DND-41 (cell line): ENCODE results near the gene EXOG.

Experiments used
- ATAC-seq: fragments of 200-7000 bp; cut with Tn5 transposase; 3 replicates; pipeline ENCODE4 v1.9.1; 2021; ENCODE audit warnings: low read depth; ENCODE audit not compliant: insufficient read depth
- DNase-seq: peaks from one replicate; pipeline ENCODE4 v3.0.0-alpha.2; 2020
- H2AFZ ChIP-seq: 2 replicates; pipeline ENCODE4 v1.6.0; 2012; ENCODE audit warnings: low read depth, low read length
- H3K27ac ChIP-seq: 2 replicates; pipeline ENCODE4 v1.5.1; 2012; ENCODE audit warnings: low read length, inconsistent platforms
- H3K27me3 ChIP-seq: fragments of 200-600 bp; sonication (generic); 2 replicates; pipeline ENCODE4 v1.6.0; 2012; ENCODE audit warnings: low read length, mild to moderate bottlenecking, inconsistent platforms; ENCODE audit not compliant: insufficient read depth, poor library complexity
- H3K36me3 ChIP-seq: 2 replicates; pipeline ENCODE4 v1.5.1; 2012; ENCODE audit warnings: low read length, inconsistent platforms; ENCODE audit not compliant: insufficient read depth
- H3K4me1 ChIP-seq: 2 replicates; pipeline ENCODE4 v1.5.1; 2012; ENCODE audit warnings: mild to moderate bottlenecking, low read length; ENCODE audit not compliant: insufficient read depth
- H3K4me2 ChIP-seq: 2 replicates; pipeline ENCODE4 v1.6.0; 2012; ENCODE audit warnings: mild to moderate bottlenecking, moderate library complexity, low read length, inconsistent platforms; ENCODE audit not compliant: insufficient read depth
- H3K4me3 ChIP-seq, 2 experiments: fragments of 200-600 bp in 1 of 2; shearing (Covaris generic) in 1 of 2; 2 replicates each; pipeline ENCODE4 v1.5.1; 2012 to 2016; ENCODE audit warnings: inconsistent platforms in 2 of 2, low read length in 2 of 2, mild to moderate bottlenecking in 2 of 2, low read depth in 1 of 2, moderate library complexity in 1 of 2
- H3K79me2 ChIP-seq: 2 replicates; pipeline ENCODE4 v1.6.0; 2012; ENCODE audit warnings: low read length, inconsistent platforms; ENCODE audit not compliant: insufficient read depth
- H3K9ac ChIP-seq: 2 replicates; pipeline ENCODE4 v1.6.0; 2012; ENCODE audit warnings: low read depth, mild to moderate bottlenecking, inconsistent platforms, low read length, moderate library complexity
- H3K9me3 ChIP-seq: 2 replicates; pipeline ENCODE4 v1.5.1; 2012; ENCODE audit warnings: low read length, moderate library complexity, mild to moderate bottlenecking, inconsistent platforms; ENCODE audit not compliant: insufficient read depth, severe bottlenecking
- H4K20me1 ChIP-seq: 2 replicates; pipeline ENCODE4 v1.6.0; 2012; ENCODE audit warnings: low read length; ENCODE audit not compliant: insufficient read depth
- EZH2 ChIP-seq: IDR thresholded peaks from 3 replicates; pipeline ENCODE4 v1.6.1; 2012; ENCODE audit warnings: borderline replicate concordance, low read depth, mild to moderate bottlenecking, moderate library complexity, low read length, inconsistent platforms; ENCODE audit not compliant: severe bottlenecking
- TF ChIP-seq, protein P1 (sequence below): IDR thresholded peaks from 2 replicates; pipeline ENCODE4 v1.5.1; 2012; ENCODE audit warnings: borderline replicate concordance, low read length, moderate library complexity, mild to moderate bottlenecking; ENCODE audit not compliant: poor library complexity, severe bottlenecking; ENCODE audit errors: extremely low read depth

The EXOG gene

GRCh38 chr3:38563070-38563885 lies 67.1 kb downstream of the EXOG start:
- Histone ChIP-seq H3K4me3 (no peak overlapping the region), H3K4me2 (no peak overlapping the region), H3K27me3 (no peaks in the 10 kb centered on the region), H3K27ac (no peak overlapping the region), H3K4me1 (no peaks in the 10 kb centered on the region), H3K9ac (no peak overlapping the region), H3K36me3 (no peaks in the 10 kb centered on the region), H3K79me2 (no peaks in the 10 kb centered on the region), H3K9me3 (no peaks in the 10 kb centered on the region), H4K20me1 (no peaks in the 10 kb centered on the region; the same call in 1 of the 2 replicates), H2AFZ (no peak overlapping the region)
- ATAC-seq, result no peak
- no peak for DNase-seq
- TF ChIP-seq, protein P1, sequence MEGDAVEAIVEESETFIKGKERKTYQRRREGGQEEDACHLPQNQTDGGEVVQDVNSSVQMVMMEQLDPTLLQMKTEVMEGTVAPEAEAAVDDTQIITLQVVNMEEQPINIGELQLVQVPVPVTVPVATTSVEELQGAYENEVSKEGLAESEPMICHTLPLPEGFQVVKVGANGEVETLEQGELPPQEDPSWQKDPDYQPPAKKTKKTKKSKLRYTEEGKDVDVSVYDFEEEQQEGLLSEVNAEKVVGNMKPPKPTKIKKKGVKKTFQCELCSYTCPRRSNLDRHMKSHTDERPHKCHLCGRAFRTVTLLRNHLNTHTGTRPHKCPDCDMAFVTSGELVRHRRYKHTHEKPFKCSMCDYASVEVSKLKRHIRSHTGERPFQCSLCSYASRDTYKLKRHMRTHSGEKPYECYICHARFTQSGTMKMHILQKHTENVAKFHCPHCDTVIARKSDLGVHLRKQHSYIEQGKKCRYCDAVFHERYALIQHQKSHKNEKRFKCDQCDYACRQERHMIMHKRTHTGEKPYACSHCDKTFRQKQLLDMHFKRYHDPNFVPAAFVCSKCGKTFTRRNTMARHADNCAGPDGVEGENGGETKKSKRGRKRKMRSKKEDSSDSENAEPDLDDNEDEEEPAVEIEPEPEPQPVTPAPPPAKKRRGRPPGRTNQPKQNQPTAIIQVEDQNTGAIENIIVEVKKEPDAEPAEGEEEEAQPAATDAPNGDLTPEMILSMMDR, result no peak
- no peak for TF ChIP-seq EZH2

- no peaks in the 10 kb centered on the region; the same call in 1 of the 2 replicates for H4K20me1 ChIP-seq
- no peak for DNase-seq
- no peaks in the 10 kb centered on the region for H3K9me3 ChIP-seq
- TF ChIP-seq EZH2, result no peak
- no peaks in the 10 kb centered on the region for H3K27me3 ChIP-seq
- no peak overlapping the region for H3K4me3 ChIP-seq
- H3K36me3 ChIP-seq, result no peaks in the 10 kb centered on the region
- no peak overlapping the region for H3K27ac ChIP-seq
- H3K79me2 ChIP-seq, result no peaks in the 10 kb centered on the region
- no peak overlapping the region for H2AFZ ChIP-seq
- H3K4me2 ChIP-seq, result no peak overlapping the region
- ATAC-seq, result no peak
- H3K9ac ChIP-seq, result no peak overlapping the region
- H3K4me1 ChIP-seq, result no peaks in the 10 kb centered on the region
Observed at GRCh38 chr3:38563886-38564270, 67.7 kb downstream of the EXOG start.

- H3K9me3 ChIP-seq, result no peaks in the 10 kb centered on the region
- no peaks in the 10 kb centered on the region for H3K79me2 ChIP-seq
- TF ChIP-seq EZH2, result no peak
- TF ChIP-seq, protein P1, result no peak
- no peaks in the 10 kb centered on the region for H3K27me3 ChIP-seq
- H3K4me2 ChIP-seq, result no peak overlapping the region
- H2AFZ ChIP-seq, result no peak overlapping the region
- no peaks in the 10 kb centered on the region for H3K36me3 ChIP-seq
- no peak for DNase-seq
- H3K4me1 ChIP-seq, result no peaks in the 10 kb centered on the region
- H3K9ac ChIP-seq, result no peak overlapping the region
- no peak overlapping the region for H3K4me3 ChIP-seq
- H4K20me1 ChIP-seq, result no peaks in the 10 kb centered on the region; the same call in 1 of the 2 replicates
- H3K27ac ChIP-seq, result no peak overlapping the region
- no peak for ATAC-seq
Observed at GRCh38 chr3:38564631-38565338, 68.6 kb downstream of the EXOG start.
